Keratinocyte (primary cell): ENCODE data around the gene DNAH17. TPM values are rescaled to one million over a fixed set of nuclear protein-coding genes. Genes with fewer than 3 reads are reported as not detected.

Source experiments
- DNase-seq: peaks from one replicate; pipeline ENCODE4 v3.0.0-alpha.2; 2011; ENCODE audit warnings: low read depth, missing footprints, low spot score
- FAIRE-seq: peaks from 2 replicates; lab custom pipeline; 2011; peaks lifted over from hg19 to GRCh38; lab: Jason Lieb, UNC
- H2AFZ ChIP-seq: 2 replicates; pipeline ENCODE4 v1.6.0; 2012; ENCODE audit warnings: low read length, control low read depth, inconsistent platforms; ENCODE audit not compliant: control insufficient read depth
- H3K27ac ChIP-seq: 2 replicates; pipeline ENCODE4 v1.5.1; 2011; ENCODE audit warnings: low read length; ENCODE audit not compliant: control insufficient read depth, insufficient read depth
- H3K27me3 ChIP-seq: 3 replicates; pipeline ENCODE4 v1.6.0; 2011; ENCODE audit warnings: low read length; ENCODE audit not compliant: control insufficient read depth, insufficient read depth; ENCODE audit errors: extremely low read depth
- H3K36me3 ChIP-seq, 2 experiments: 2 replicates in 1 of 2; 3 replicates in 1 of 2; pipeline ENCODE4 v1.5.1; 2011; ENCODE audit warnings: low read length in 2 of 2, mild to moderate bottlenecking in 1 of 2; ENCODE audit not compliant: control insufficient read depth in 2 of 2, insufficient read depth in 2 of 2; ENCODE audit errors: extremely low read depth in 1 of 2
- H3K4me1 ChIP-seq: 3 replicates; pipeline ENCODE4 v1.5.1; 2011; ENCODE audit warnings: low read length; ENCODE audit not compliant: control insufficient read depth, insufficient read depth; ENCODE audit errors: extremely low read depth
- H3K4me2 ChIP-seq: 3 replicates; pipeline ENCODE4 v1.6.0; 2011; ENCODE audit warnings: low read depth, low read length; ENCODE audit not compliant: control insufficient read depth, insufficient read depth; ENCODE audit errors: extremely low read depth
- H3K4me3 ChIP-seq, 3 experiments: fragments of 200-600 bp in 1 of 3; sonication (generic) in 1 of 3; 2 replicates in 2 of 3; 3 replicates in 1 of 3; pipeline ENCODE4 v1.5.1; 2011 to 2016; ENCODE audit warnings: low read length in 3 of 3, mild to moderate bottlenecking in 3 of 3, control low read depth in 2 of 3, inconsistent platforms in 1 of 3, low read depth in 1 of 3, mixed read lengths in 1 of 3, mixed run types in 1 of 3, moderate library complexity in 1 of 3; ENCODE audit not compliant: control insufficient read depth in 2 of 3, insufficient read depth in 2 of 3; ENCODE audit errors: extremely low read depth in 1 of 3
- H3K79me2 ChIP-seq: 2 replicates; pipeline ENCODE4 v1.6.0; 2012; ENCODE audit warnings: low read length; ENCODE audit not compliant: control insufficient read depth, insufficient read depth
- H3K9ac ChIP-seq: 3 replicates; pipeline ENCODE4 v1.6.0; 2011; ENCODE audit warnings: low read length; ENCODE audit not compliant: control insufficient read depth, insufficient read depth; ENCODE audit errors: extremely low read depth
- H3K9me1 ChIP-seq: 3 replicates; pipeline ENCODE4 v1.6.0; 2011; ENCODE audit warnings: low read length; ENCODE audit not compliant: control insufficient read depth, insufficient read depth; ENCODE audit errors: extremely low read depth
- H3K9me3 ChIP-seq: 2 replicates; pipeline ENCODE4 v1.5.1; 2012; ENCODE audit warnings: low read depth, low read length; ENCODE audit not compliant: control insufficient read depth
- H4K20me1 ChIP-seq: 3 replicates; pipeline ENCODE4 v1.6.0; 2011; ENCODE audit warnings: low read length; ENCODE audit not compliant: control insufficient read depth, insufficient read depth; ENCODE audit errors: extremely low read depth
- EZH2 ChIP-seq: IDR thresholded peaks from one replicate; pipeline ENCODE4 v1.6.1; 2012; ENCODE audit warnings: inconsistent platforms, mild to moderate bottlenecking, low read length, moderate library complexity
- dilution Hi-C: fragments of 300-500 bp; cut with MboI; formaldehyde crosslinking; loops from one replicate; pipeline ENCODE4 v1.7.0; 2020; ENCODE audit warnings: low sequenced_read_pairs; ENCODE audit not compliant: extremely low pct_ligation_motif_present
- polyA plus RNA-seq, 5 experiments: library from polyadenylated mRNA; depleted of rRNA in 3 of 5; stranded (reverse) in 3 of 5; stranded (forward) in 1 of 5; unstranded in 1 of 5; fragments of >200 nt; gene quantifications; 1 replicate in 1 of 5; 2 replicates in 3 of 5; 3 replicates in 1 of 5; pipeline versions ENCODE4 v1.2.1 to v1.2.3, GENCODE V29; 2011 to 2012; ENCODE audit warnings: missing spikeins in 2 of 5, low read depth in 1 of 5, low replicate concordance in 1 of 5
- TF ChIP-seq, protein P1 (sequence below), 3 experiments: IDR thresholded peaks in 1 of 3; conservative IDR thresholded peaks in 1 of 3; optimal IDR thresholded peaks in 1 of 3; 2 replicates in 2 of 3; 3 replicates in 1 of 3; pipeline versions ENCODE3 to v1.5.1; 2011; ENCODE audit warnings: low read length in 3 of 3, mild to moderate bottlenecking in 3 of 3, moderate library complexity in 2 of 3, control low read depth in 1 of 3, inconsistent platforms in 1 of 3; ENCODE audit not compliant: insufficient read depth in 2 of 3; ENCODE audit errors: extremely low read depth in 1 of 3

The DNAH17 gene
- polyA plus RNA-seq, 1 donor (not counting 4 experiments of a cell fraction or from before 2014, with no cell fraction given) = 0.16 TPM

GRCh38 chr17:78618264-78619066, 41.3 kb upstream of the DNAH17 start:
- no peaks in the 10 kb centered on the region for H3K79me2 ChIP-seq
- H3K9ac ChIP-seq = no peak overlapping the region
- no peak overlapping the region for H2AFZ ChIP-seq
- no peaks in the 10 kb centered on the region for H4K20me1 ChIP-seq
- no peaks in the 10 kb centered on the region for H3K36me3 ChIP-seq
- H3K9me3 ChIP-seq = no peaks in the 10 kb centered on the region
- H3K27ac ChIP-seq = no peak overlapping the region
- no peak overlapping the region for H3K4me2 ChIP-seq
- H3K9me1 ChIP-seq = no peaks in the 10 kb centered on the region
- TF ChIP-seq EZH2 = no peak
- TF ChIP-seq, protein P1, sequence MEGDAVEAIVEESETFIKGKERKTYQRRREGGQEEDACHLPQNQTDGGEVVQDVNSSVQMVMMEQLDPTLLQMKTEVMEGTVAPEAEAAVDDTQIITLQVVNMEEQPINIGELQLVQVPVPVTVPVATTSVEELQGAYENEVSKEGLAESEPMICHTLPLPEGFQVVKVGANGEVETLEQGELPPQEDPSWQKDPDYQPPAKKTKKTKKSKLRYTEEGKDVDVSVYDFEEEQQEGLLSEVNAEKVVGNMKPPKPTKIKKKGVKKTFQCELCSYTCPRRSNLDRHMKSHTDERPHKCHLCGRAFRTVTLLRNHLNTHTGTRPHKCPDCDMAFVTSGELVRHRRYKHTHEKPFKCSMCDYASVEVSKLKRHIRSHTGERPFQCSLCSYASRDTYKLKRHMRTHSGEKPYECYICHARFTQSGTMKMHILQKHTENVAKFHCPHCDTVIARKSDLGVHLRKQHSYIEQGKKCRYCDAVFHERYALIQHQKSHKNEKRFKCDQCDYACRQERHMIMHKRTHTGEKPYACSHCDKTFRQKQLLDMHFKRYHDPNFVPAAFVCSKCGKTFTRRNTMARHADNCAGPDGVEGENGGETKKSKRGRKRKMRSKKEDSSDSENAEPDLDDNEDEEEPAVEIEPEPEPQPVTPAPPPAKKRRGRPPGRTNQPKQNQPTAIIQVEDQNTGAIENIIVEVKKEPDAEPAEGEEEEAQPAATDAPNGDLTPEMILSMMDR (optimal IDR thresholded peaks at IDR 0.05 in 1 of 3, IDR thresholded peaks at IDR 0.05 in 1 of 3, conservative IDR thresholded peaks at IDR 0.05 in 1 of 3; ENCODE audit: extremely low read depth in 1 of 3, insufficient read depth in 2 of 3, low read length in 3 of 3) = no peak
- no peak overlapping the region for H3K4me3 ChIP-seq
- H3K4me1 ChIP-seq = no peaks in the 10 kb centered on the region
- peaks cover 3% of the 10 kb centered on the region for H3K27me3 ChIP-seq
- FAIRE-seq (no peak), DNase-seq (no peak)
- dilution Hi-C loops = no loop called here

GRCh38 chr17:78617511-78618061, 40.4 kb upstream of the DNAH17 start:
- TF ChIP-seq, protein P1 (optimal IDR thresholded peaks at IDR 0.05 in 1 of 3, IDR thresholded peaks at IDR 0.05 in 1 of 3, conservative IDR thresholded peaks at IDR 0.05 in 1 of 3; ENCODE audit: extremely low read depth in 1 of 3, insufficient read depth in 2 of 3, low read length in 3 of 3) = no peak
- TF ChIP-seq EZH2 = no peak
- FAIRE-seq = no peak

More at GRCh38 chr17:78617511-78618061, 40.4 kb upstream of the DNAH17 start:
- Histone ChIP-seq H3K27me3 (peaks cover 3% of the 10 kb centered on the region), H3K4me2 (no peak overlapping the region), H3K9ac (no peak overlapping the region), H3K9me3 (no peaks in the 10 kb centered on the region), H4K20me1 (no peaks in the 10 kb centered on the region), H3K27ac (no peak overlapping the region), H3K36me3 (no peaks in the 10 kb centered on the region), H3K9me1 (no peaks in the 10 kb centered on the region), H3K4me1 (no peaks in the 10 kb centered on the region), H3K4me3 (no peak overlapping the region), H3K79me2 (no peaks in the 10 kb centered on the region), H2AFZ (no peak overlapping the region)
- dilution Hi-C loops = no loop called here
- no peak for DNase-seq
